ENCODE measurements around the gene RERE. TPM values are rescaled to one million over a fixed set of nuclear protein-coding genes. Genes with fewer than 3 reads are reported as not detected.

The RERE gene
- total and polyA plus RNA-seq, 2 experiments from 2014 or later, result 148 to 170 TPM

- TF ChIP-seq ZNF462 (CRISPR knock-in tag; IDR thresholded peaks at IDR 0.05) (no peak), JUNB (IDR thresholded peaks at IDR 0.05; ENCODE audit: unreplicated experiment) (no peak), POLR2AphosphoS5 (IDR thresholded peaks at IDR 0.05; ENCODE audit: low read depth) (no peak)
Observed at GRCh38 chr1:8406960-8407359, 410.5 kb downstream of the RERE start (continued).

GRCh38 chr1:8406011-8406410 is 411.4 kb downstream of the RERE start:
- no peaks in the 10 kb centered on the region for H3K27me3 ChIP-seq (ENCODE audit: insufficient read depth)
- H3K4me3 Mint-ChIP-seq, result no peak overlapping the region
- H3K27me3 Mint-ChIP-seq (ENCODE audit: insufficient read depth, low read depth, poor library complexity), result peaks cover 11% of the 10 kb centered on the region
- no peaks in the 10 kb centered on the region for H3F3A ChIP-seq (replicated peaks; ENCODE audit: low read depth)
- H3K4me3 ChIP-seq, result no peak overlapping the region
- peaks cover 52% of the 10 kb centered on the region for H3K4me1 Mint-ChIP-seq
- no peaks in the 10 kb centered on the region for H3K9me2 ChIP-seq (ENCODE audit: insufficient read depth)
- no peaks in the 10 kb centered on the region for H3K9me3 Mint-ChIP-seq
- no peak overlapping the region for H3K27ac Mint-ChIP-seq
- H3K27ac ChIP-seq (ENCODE audit: low read depth), result peak overlapping the region; percentile 70
- H3K4me2 ChIP-seq, result no peak overlapping the region
- DNase-seq (ENCODE audit: low spot score) (no peak), ATAC-seq (no peak)
- H3K36me3 ChIP-seq (ENCODE audit: insufficient read depth), result no peaks in the 10 kb centered on the region
- peaks cover 39% of the 10 kb centered on the region; the same call in 2 of the 3 replicates for H3K36me3 Mint-ChIP-seq (ENCODE audit: low read depth)
- peaks cover 21% of the 10 kb centered on the region for H4K20me1 ChIP-seq (replicated peaks; ENCODE audit: insufficient read depth)
- H3K4me1 ChIP-seq (ENCODE audit: insufficient read depth), result peaks cover 59% of the 10 kb centered on the region
- peaks cover 96% of the 10 kb centered on the region for H3K79me2 ChIP-seq (replicated peaks; ENCODE audit: insufficient read depth)
- H2AFZ ChIP-seq, result no peak overlapping the region
- TF ChIP-seq CTCF (conservative IDR thresholded peaks at IDR 0.05; ENCODE audit: low read depth in 2 of 2), result no peak
- TF ChIP-seq ZNF331 (CRISPR knock-in tag; IDR thresholded peaks at IDR 0.05; ENCODE audit: low read depth), result no peak
- TF ChIP-seq REST (IDR thresholded peaks at IDR 0.05; ENCODE audit: unreplicated experiment), result no peak
- no peak for TF ChIP-seq CREB1 (CRISPR knock-in tag; IDR thresholded peaks at IDR 0.05; ENCODE audit: low read depth)
- no peak for TF ChIP-seq ETS1 (IDR thresholded peaks at IDR 0.05)
- no peak for TF ChIP-seq JUNB (IDR thresholded peaks at IDR 0.05; ENCODE audit: unreplicated experiment)
- no peak for TF ChIP-seq ZNF114 (CRISPR knock-in tag; IDR thresholded peaks at IDR 0.05)
- TF ChIP-seq NANOG (IDR thresholded peaks at IDR 0.05; ENCODE audit: borderline replicate concordance), result no peak
- TF ChIP-seq POLR2AphosphoS5 (IDR thresholded peaks at IDR 0.05; ENCODE audit: low read depth), result no peak
- no peak for TF ChIP-seq EZH2phosphoT487 (IDR thresholded peaks at IDR 0.05; ENCODE audit: unreplicated experiment)
